K562 (cell line): Measurements from ENCODE around the gene OLFM3. TPM values are rescaled to one million over a fixed set of nuclear protein-coding genes. Genes with fewer than 3 reads are reported as not detected.

ENCODE experiments used
- ATAC-seq: fragments of 200-7000 bp; cut with Tn5 transposase; 3 replicates; pipeline ENCODE4 v1.9.1; 2020; ENCODE audit warnings: moderate library complexity
- BruUV-seq: library from RNA; stranded (reverse); fragments of 400-500 nt; replicated peaks from 2 replicates; lab custom pipeline; 2021; lab: Mats Ljungman, UMichigan
- CTCF ChIA-PET: fragments of 300-600 bp; formaldehyde crosslinking; extraction: SDS; loops from one replicate; lab custom pipeline; 2021; ENCODE audit warnings: low intra/inter-chr PET ratio; lab: Yijun Ruan, JAX
- POLR2A ChIA-PET: fragments of 300-600, 350-650 bp; sonication (Branson Sonifier 250); formaldehyde crosslinking; extraction: SDS; loops from one replicate; lab custom pipeline; 2021; ENCODE audit warnings: antibody characterized with exemption, inconsistent platforms; lab: Yijun Ruan, JAX
- DNase-seq, 4 experiments: peaks; one replicate each; pipeline versions ENCODE4 v3.0.0 to v3.0.0-alpha.2; 2011 to 2018; ENCODE audit warnings: low spot score in 3 of 4, mixed read lengths in 3 of 4; ENCODE audit errors: extremely low read depth in 1 of 4
- FAIRE-seq: peaks from 2 replicates; lab custom pipeline; 2011; peaks lifted over from hg19 to GRCh38; lab: Jason Lieb, UNC
- H2AFZ ChIP-seq: 2 replicates; pipeline ENCODE4 v1.6.0; 2011; ENCODE audit warnings: low read depth, low read length, control low read depth, inconsistent platforms
- H3K27ac ChIP-seq: fragments of 200-600 bp; 3 replicates; pipeline ENCODE4 v1.8.0; 2011; ENCODE audit warnings: low read depth, mild to moderate bottlenecking, control low read depth, inconsistent platforms, low read length, moderate library complexity, mixed read lengths; ENCODE audit errors: extremely low read depth
- H3K27me3 ChIP-seq, 2 experiments: fragments of 300-600 bp in 1 of 2; 2 replicates in 1 of 2; 3 replicates in 1 of 2; pipeline versions ENCODE4 v1.6.0 to v1.8.0; 2011; ENCODE audit warnings: inconsistent platforms in 2 of 2, low read length in 2 of 2, mild to moderate bottlenecking in 1 of 2, mixed read lengths in 1 of 2, moderate library complexity in 1 of 2; ENCODE audit not compliant: control insufficient read depth in 2 of 2, insufficient read depth in 2 of 2
- H3K36me3 ChIP-seq: fragments of 300-600 bp; 3 replicates; pipeline ENCODE4 v1.8.0; 2011; ENCODE audit warnings: mild to moderate bottlenecking, low read length, inconsistent platforms; ENCODE audit not compliant: control insufficient read depth, insufficient read depth
- H3K4me1 ChIP-seq, 2 experiments: fragments of 200-600 bp in 1 of 2; replicated peaks in 1 of 2; 2 replicates in 1 of 2; 3 replicates in 1 of 2; pipeline versions ENCODE4 v1.5.1 to v1.8.0; 2011; ENCODE audit warnings: inconsistent platforms in 2 of 2, low read length in 2 of 2, mild to moderate bottlenecking in 1 of 2, mixed read lengths in 1 of 2, moderate library complexity in 1 of 2; ENCODE audit not compliant: control insufficient read depth in 2 of 2, insufficient read depth in 2 of 2
- H3K4me2 ChIP-seq: 2 replicates; pipeline ENCODE4 v1.6.1; 2011; ENCODE audit warnings: low read length, control low read depth, inconsistent platforms, mixed read lengths; ENCODE audit not compliant: insufficient read depth
- H3K4me3 ChIP-seq: fragments of 200-600 bp; sonication (generic), shearing (Covaris generic); 2 replicates; pipeline ENCODE4 v1.5.1; 2016; ENCODE audit warnings: control low read depth, inconsistent platforms
- H3K79me2 ChIP-seq: fragments of 200-600 bp; 3 replicates; pipeline ENCODE4 v1.8.0; 2011; ENCODE audit warnings: low read length, inconsistent platforms; ENCODE audit not compliant: control insufficient read depth, insufficient read depth
- H3K9ac ChIP-seq, 2 experiments: 2 replicates each; pipeline versions ENCODE4 v1.6.0 to v1.6.1; 2011; ENCODE audit warnings: low read depth in 2 of 2, low read length in 2 of 2, control low read depth in 1 of 2, inconsistent platforms in 1 of 2, mild to moderate bottlenecking in 1 of 2, mixed read lengths in 1 of 2; ENCODE audit not compliant: insufficient read depth in 1 of 2
- H3K9me1 ChIP-seq: one replicate; pipeline ENCODE4 v1.6.0; 2011; ENCODE audit warnings: inconsistent platforms, mild to moderate bottlenecking, low read length, moderate library complexity; ENCODE audit not compliant: control insufficient read depth, insufficient read depth
- H3K9me3 ChIP-seq: replicated peaks from 2 replicates; pipeline ENCODE4 v1.5.1; 2011; ENCODE audit warnings: low read depth, low read length, inconsistent platforms; ENCODE audit not compliant: control insufficient read depth, insufficient read depth
- H4K20me1 ChIP-seq: replicated peaks from 2 replicates; pipeline ENCODE4 v1.6.1; 2011; ENCODE audit warnings: low read length, inconsistent platforms, mixed read lengths; ENCODE audit not compliant: control insufficient read depth, insufficient read depth
- CHD7 ChIP-seq: fragments of 200-600 bp; sonication (generic); IDR thresholded peaks from one replicate; pipeline ENCODE4 v1.6.1; 2012; ENCODE audit warnings: mild to moderate bottlenecking, low read depth, low read length, inconsistent platforms
- GATAD2B ChIP-seq: fragments of 450-650 bp; IDR thresholded peaks from 2 replicates; pipeline ENCODE4 v1.6.1; 2017; ENCODE audit warnings: mild to moderate bottlenecking, borderline replicate concordance
- IRF9 ChIP-seq: fragments of 450-650 bp; IDR thresholded peaks from 2 replicates; pipeline ENCODE4 v1.6.1; 2016; ENCODE audit warnings: missing biosample characterization, missing genetic modification characterization
- KLF10 ChIP-seq: fragments of 250-450 bp; sonication (Bioruptor Pico); IDR thresholded peaks from 2 replicates; pipeline ENCODE4 v1.6.1; 2021; ENCODE audit warnings: matching md5 sums
- MCM7 ChIP-seq, 2 experiments: fragments of 450-650 bp; IDR thresholded peaks; 2 replicates each; pipeline ENCODE4 v1.6.1; 2016 to 2018
- NFATC3 ChIP-seq: fragments of 450-650 bp; IDR thresholded peaks from 2 replicates; pipeline ENCODE4 v1.6.1; 2017; ENCODE audit warnings: mild to moderate bottlenecking
- POLR2H ChIP-seq: IDR thresholded peaks from 2 replicates; pipeline ENCODE4 v1.6.1; 2016; ENCODE audit warnings: missing genetic modification characterization, low read depth, mild to moderate bottlenecking, control low read depth, missing compliant biosample characterization, moderate library complexity
- RBFOX2 ChIP-seq: fragments of 200-400 bp; formaldehyde crosslinking; IDR thresholded peaks from 2 replicates; pipeline ENCODE4 v1.6.1; 2017; ENCODE audit warnings: low read depth, mild to moderate bottlenecking, low read length, moderate library complexity
- TOE1 ChIP-seq, 2 experiments: fragments of 450-650 bp in 1 of 2; sonication (generic) in 1 of 2; formaldehyde crosslinking in 1 of 2; IDR thresholded peaks; 2 replicates each; pipeline versions ENCODE4 v1.7.1 to v1.8.0; 2016 to 2022; ENCODE audit warnings: borderline replicate concordance in 2 of 2, mild to moderate bottlenecking in 2 of 2, antibody characterized with exemption in 1 of 2, inconsistent platforms in 1 of 2, low read depth in 1 of 2, missing genetic modification reagents in 1 of 2, moderate library complexity in 1 of 2
- ZKSCAN1 ChIP-seq: fragments of 150-350 bp; IDR thresholded peaks from 2 replicates; pipeline ENCODE4 v1.6.1; 2016; ENCODE audit warnings: low read depth, low read length
- ZNF224 ChIP-seq: sonication (generic); formaldehyde crosslinking; IDR thresholded peaks from 2 replicates; pipeline ENCODE4 v1.8.0; 2022; ENCODE audit warnings: mild to moderate bottlenecking, missing genetic modification reagents
- ZNF717 ChIP-seq: fragments of 250-450 bp; sonication (Bioruptor Pico); IDR thresholded peaks from 2 replicates; pipeline ENCODE4 v1.5.0; 2021
- WGBS: fragments of 100-300 bp; shearing (Covaris generic); methylation state at CpG from one replicate; pipeline ENCODE4 v1.1.6; 2016; ENCODE audit warnings: low coverage, mixed read lengths; ENCODE audit not compliant: insufficient coverage; ENCODE audit errors: missing lambda C conversion rate; 5-methylcytosine and 5-hydroxymethylcytosine counted together
- in situ Hi-C: fragments of 300-500 bp; cut with MboI; formaldehyde crosslinking; loops from 4 replicates; pipeline ENCODE4 v1.15.0; 2018; ENCODE audit warnings: inconsistent platforms, mixed read lengths
- intact Hi-C: fragments of 100-400 bp; cut with micrococcal nuclease; formaldehyde crosslinking; loops from 2 replicates; pipeline ENCODE4 v1.14.2; 2022
- polyA plus RNA-seq, 8 experiments: library from polyadenylated mRNA; depleted of rRNA in 4 of 8; stranded (reverse) in 5 of 8; unstranded in 3 of 8; fragments of >200 nt; fragmentation: Nextera tagmentation in 2 of 8; fragmentation: Illumina TruSeq in 1 of 8; extraction: Ambion mirVana in 2 of 8; extraction: Trizol in 1 of 8; gene quantifications; 2 replicates each; pipeline versions ENCODE4 v1.2.1 to v1.2.3, GENCODE V29; 2011 to 2014; ENCODE audit warnings: inconsistent platforms in 1 of 8, missing spikeins in 1 of 8
- total RNA-seq, 7 experiments: library from RNA; depleted of rRNA in 6 of 7; stranded (reverse); fragments of >200 nt in 6 of 7; fragmentation: Illumina TruSeq in 2 of 7; extraction: Trizol in 2 of 7; gene quantifications; 2 replicates each; pipeline versions ENCODE4 v1.2.1 to v1.2.3, GENCODE V29; 2011 to 2021; ENCODE audit warnings: low replicate concordance in 1 of 7

OLFM3 gene
- total and polyA plus RNA-seq, 9 of the 15 experiments (the other 6 are each of a cell fraction or from before 2014, with no cell fraction given): 0.07 TPM; not detected in 8

- H2AFZ ChIP-seq: no peak overlapping the region
- H3K9me3 ChIP-seq: no peaks in the 10 kb centered on the region
- H3K79me2 ChIP-seq: no peaks in the 10 kb centered on the region
- intact Hi-C loops (no loop called here), in situ Hi-C loops (no loop called here)
- H3K36me3 ChIP-seq: no peaks in the 10 kb centered on the region
- H3K4me1 ChIP-seq: no peaks in the 10 kb centered on the region
- no peak overlapping the region for H3K9ac ChIP-seq
- no peaks in the 10 kb centered on the region for H3K27me3 ChIP-seq
- no peak overlapping the region for H3K4me3 ChIP-seq
- no peaks in the 10 kb centered on the region for H4K20me1 ChIP-seq
- no peak overlapping the region for H3K4me2 ChIP-seq
- FAIRE-seq (no peak), ATAC-seq (no peak), DNase-seq (no peak)
- 0% methylated on average over 1 of the region's 1 CpG for WGBS
- H3K9me1 ChIP-seq: no peaks in the 10 kb centered on the region
- POLR2A ChIA-PET: no interaction called here
- BruUV-seq: no TSS peak
- CTCF ChIA-PET: no interaction called here
- H3K27ac ChIP-seq: no peak overlapping the region
- TF ChIP-seq CHD7 (no peak), TOE1 (IDR thresholded peaks at IDR 0.05; ENCODE audit: borderline replicate concordance) (no peak), TOE1 (CRISPR knock-in tag; IDR thresholded peaks at IDR 0.05; ENCODE audit: borderline replicate concordance, low read depth) (no peak), MCM7 (IDR thresholded peaks at IDR 0.05) (no peak), IRF9 (no peak), NFATC3 (no peak), POLR2H (tag) (no peak), ZNF717 (CRISPR knock-in tag) (no peak), ZNF224 (CRISPR knock-in tag) (no peak), RBFOX2 (no peak), ZKSCAN1 (no peak), GATAD2B (no peak), KLF10 (CRISPR knock-in tag) (no peak)
Measured at GRCh38 chr1:101920577-101920976, 76.1 kb downstream of the OLFM3 start.
